RPMI7951 (cell line): ENCODE data around the gene STXBP1. TPM values are rescaled to one million over a fixed set of nuclear protein-coding genes. Genes with fewer than 3 reads are reported as not detected.

ENCODE experiments used
- DNase-seq: peaks from one replicate; pipeline ENCODE4 v3.0.0-alpha.2; 2012; ENCODE audit warnings: low read depth
- total RNA-seq: library from RNA; depleted of rRNA; stranded (reverse); fragments of >200 nt; shearing (Covaris generic); gene quantifications from 2 replicates; pipeline ENCODE4 v1.2.3, GENCODE V29; 2014

STXBP1 gene
- total RNA-seq, 1 experiment from 2014 or later: 12.4 TPM

DNA sequence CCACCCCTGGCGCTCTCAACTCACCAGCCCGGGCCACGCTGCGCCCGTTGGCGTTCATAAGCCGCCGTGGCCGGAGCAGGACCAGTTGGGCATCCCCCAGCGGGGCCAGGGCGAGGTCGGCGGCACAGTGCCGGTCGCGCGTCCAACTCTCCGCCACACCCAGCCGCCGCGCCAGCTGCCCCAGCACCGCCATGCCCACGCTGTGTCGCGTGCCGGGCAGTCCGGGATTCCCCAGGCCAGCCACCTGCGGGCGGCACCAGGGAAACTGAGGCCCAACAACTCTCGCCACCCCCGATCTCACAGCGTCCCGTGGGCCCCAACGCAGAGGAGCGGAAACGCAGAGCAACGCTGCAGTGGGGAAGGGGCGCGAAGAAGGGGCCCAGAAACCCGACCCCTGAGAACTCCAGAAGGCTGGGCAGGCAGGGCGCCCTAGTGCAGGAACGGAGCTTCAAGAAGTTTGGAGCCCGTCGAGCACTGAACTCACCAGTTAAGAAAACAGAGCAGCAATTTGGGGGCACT lies 102.9 kb downstream of the STXBP1 start:
- DNase-seq: no peak

DNA sequence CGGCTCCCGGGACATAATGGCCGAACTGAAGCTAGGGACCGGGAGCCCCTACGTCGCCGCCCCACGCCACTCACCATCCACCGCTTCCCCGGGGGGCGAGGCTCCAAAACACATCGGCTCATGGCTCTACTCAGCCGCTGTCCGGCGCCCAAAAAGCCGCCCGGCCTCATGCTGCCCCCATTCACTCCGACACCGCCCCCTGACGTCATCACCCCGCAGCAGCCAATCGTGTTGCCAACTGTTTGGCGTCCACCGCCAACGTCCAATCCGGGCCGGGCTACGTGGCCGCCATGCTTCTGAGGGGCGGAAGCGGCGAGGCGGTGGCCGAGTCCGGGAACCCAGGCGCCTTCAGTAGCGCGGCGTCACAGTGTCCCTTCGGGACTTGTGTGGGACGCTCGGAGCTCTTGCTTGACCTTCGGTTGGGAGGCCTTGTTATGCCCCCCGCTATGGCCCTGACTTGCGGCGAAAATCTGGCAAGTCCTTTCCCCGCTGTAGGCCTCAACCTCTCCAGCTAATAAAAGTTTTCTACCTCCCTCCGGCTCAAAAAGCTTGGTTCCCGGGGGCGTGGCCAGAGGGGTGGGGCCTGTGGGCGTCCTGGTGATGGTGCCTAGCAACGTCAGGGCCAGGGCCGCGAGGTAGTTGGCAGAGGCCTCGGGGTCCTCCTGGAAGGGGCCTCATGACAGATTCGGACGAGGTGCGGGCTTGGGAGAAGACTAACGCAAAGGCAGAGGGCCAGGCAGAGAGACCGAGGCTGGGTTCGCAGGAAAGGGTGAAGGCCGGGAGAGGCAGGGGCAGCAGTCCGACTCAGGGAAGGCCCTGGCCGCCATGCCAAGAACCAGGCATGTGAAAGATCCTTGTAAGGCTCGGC lies 103.6 kb downstream of the STXBP1 start, which contains the start of the genes PTRH1 and TTC16:
Gene PTRH1 (minus strand): TSS at position 194 of the 868 bp plus-strand sequence. CDS start 24 bp downstream, at position 170.
Gene TTC16 (plus strand): TSS at position 610 of the 868 bp plus-strand sequence. CDS start 67 bp downstream, at position 677.
- peak; percentile 92 for DNase-seq

DNA sequence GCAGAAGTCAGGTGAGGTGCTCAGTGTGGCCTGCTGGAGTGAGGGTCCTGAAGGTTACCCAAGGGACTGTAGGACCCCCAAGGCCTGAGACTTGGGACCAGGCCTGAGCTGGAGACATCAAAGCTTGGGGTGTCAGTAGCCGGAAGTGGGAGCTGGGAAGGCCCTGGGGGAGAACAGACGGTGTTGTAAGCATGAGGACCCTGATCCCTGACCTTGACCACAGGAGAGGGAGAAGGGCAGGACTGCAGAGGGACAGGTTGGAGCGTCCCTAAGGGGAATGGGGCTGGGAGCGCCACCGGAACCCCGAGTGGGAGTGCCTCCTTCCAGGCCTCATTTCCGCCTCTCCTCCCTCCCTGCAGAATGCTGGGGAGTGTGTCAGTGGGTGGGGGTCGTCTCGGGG lies 104.3 kb downstream of the STXBP1 start:
- no peak for DNase-seq

DNA sequence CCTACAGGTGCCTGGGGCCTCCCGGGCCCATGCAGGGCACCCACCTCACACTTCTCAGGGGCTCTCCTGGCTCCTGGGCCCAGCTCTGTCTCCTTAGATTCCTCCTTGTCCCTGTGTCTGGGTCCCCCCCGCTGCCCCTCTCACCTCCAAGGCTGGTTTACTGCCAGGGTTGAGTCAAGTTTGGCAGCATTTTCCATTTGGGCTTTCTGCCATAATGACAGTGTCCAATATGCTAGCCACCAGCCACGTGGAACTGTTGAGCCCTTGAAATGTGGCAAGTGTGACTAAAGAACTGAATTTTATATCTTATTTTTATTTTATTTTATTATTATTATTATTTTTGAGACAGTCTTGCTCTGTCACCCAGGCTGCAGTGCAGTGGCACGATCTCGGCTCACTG lies 105.7 kb downstream of the STXBP1 start:
- DNase-seq: no peak

DNA sequence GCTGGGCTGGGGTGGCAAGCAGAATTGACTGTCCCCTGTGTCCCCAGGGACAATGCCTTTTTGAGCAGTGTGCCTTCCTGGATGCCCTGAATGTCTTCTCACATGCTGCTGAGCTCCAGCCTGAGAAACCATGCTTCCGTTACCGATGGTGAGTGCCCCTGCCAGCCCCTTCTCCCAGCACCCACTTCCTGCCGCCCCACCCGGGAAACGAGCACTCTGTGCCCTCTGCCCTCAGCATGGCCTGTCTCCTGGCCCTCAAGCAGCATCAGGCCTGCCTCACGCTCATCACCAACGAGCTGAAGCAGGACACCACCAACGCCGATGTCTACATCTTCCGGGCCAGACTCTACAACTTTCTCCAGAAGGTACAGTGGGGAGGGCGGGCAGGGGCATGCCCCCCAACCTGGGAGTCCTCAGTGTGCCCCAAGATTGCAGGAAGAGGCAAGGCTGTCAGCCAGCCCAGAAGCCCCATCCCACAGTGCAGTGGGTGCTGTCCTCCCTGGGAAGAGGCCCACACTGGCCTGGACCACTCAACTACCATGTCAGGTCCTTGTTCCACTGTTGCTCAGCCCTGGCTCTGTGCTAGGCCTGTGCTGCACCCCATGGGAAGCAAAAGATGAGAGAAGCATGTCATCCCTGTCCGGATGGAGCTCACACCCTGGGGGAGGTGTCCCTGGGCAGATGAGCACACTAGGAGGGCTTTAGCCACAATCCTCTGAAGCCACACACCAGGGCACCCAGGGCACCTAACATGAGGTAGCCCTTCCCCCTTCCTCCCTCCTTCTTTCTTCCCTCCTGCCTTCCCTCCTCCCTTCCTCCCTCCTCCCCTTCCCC lies 108.2 kb downstream of the STXBP1 start:
- no peak for DNase-seq

DNA sequence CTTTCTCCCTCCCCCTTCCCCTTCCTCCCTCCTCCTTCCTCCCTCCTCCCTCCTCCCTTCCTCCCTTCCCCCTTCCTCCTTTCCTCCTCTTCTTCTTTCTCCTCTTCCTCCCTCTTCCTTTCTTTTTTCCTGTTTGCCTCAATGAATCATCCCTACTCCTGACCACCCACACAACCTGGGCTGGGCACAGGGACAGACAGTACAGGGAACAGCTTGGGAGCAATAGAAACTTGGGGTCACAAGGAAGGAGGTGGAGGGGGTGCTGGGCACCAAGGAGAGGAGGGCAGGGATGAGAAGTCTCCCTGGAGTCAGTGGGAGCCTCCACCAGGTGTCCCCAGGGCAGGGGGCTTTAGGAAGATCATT lies 108.8 kb downstream of the STXBP1 start:
- no peak for DNase-seq

DNA sequence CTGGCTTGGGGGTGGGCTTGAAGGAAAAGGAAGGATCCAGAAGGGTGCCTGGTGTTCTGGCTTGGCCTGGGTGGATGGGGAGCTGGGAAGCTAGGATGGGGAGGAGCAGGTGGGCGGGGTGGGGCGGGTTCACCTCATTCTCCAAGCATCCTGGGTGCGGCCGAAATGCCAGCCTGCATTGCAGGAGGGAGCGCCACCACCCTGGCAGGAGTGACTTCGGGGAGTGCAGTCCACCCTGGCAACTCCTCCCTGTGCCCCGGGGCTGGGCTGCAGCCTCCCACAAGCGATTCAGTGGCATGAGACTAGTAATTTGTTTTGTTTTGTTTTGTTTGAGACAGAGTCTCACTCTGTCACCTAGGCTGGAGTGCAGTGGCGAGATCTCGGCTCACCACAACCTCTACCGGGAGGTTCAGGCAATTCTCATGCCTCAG lies 109.3 kb downstream of the STXBP1 start:
- no peak for DNase-seq

DNA sequence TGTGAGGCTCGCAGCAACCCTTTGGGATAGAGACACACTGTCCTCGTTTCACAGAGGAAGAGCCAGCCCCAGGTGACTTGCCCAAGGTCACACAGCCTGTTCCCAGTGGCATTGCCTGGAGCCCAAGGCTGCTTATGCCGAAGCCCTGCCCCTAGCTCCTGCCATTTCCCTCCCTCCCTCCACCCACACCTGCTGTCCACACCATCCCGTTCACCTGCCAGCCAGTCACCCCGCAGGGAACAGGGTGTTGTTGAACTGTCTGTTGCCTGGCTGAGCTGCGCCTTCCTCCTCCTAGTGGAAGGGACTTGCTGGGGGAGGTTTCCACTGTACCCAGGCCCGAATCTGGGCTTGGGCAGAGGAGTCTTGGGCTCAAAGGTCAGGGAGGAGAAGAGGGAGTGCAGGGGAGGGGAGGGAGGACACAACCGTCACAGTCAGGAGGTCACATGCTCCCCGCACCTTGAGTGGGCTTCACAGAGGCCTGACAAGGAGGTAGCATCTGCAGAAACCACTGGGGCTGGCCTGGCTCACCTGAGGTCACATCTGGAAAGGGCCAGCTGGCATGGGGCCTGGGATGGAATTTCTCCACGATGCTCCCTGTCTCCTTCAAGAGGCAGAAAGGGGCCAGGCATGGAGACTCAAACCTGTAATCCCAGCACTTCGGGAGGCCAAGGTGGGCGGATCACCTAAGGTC lies 110.1 kb downstream of the STXBP1 start:
- no peak for DNase-seq

DNA sequence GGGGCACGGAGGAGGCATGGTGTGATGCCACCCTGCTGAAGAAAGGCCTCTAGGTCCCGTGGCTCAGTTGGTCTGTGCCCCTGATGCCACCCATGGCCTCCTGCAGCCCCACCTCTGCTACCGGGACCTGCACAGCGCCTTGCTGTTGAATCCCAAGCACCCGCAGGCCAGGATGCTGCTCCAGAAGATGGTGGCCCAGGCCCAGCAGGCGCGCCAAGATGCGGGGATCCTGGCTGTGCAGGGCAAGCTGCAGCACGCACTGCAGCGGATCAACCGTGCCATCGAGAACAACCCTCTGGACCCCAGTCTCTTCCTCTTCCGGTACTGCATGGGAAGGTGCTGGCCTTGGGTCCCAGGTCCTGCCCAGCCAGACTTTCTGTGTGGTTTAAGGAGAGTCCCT lies 110.9 kb downstream of the STXBP1 start:
- no peak for DNase-seq

DNA sequence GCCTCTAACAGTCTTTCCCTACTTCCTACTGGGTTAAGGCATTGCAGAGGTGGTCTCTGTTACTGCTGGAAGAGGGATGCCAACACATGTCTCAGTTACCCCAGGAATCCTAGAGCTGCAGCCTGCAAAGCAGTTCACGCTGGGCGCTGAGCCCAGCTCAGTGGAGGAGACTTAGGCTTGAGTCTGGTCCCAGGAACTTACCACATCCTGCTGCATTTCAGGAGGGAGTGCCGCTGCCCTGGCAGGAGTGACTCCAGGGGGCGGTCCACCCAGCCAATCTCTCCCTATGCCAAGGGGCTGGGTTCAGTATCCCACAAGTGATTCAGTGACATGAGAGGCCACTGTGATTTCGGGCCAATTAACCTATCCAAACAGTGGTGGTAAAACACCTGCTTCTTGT lies 111.4 kb downstream of the STXBP1 start:
- DNase-seq: peak; percentile 70

DNA sequence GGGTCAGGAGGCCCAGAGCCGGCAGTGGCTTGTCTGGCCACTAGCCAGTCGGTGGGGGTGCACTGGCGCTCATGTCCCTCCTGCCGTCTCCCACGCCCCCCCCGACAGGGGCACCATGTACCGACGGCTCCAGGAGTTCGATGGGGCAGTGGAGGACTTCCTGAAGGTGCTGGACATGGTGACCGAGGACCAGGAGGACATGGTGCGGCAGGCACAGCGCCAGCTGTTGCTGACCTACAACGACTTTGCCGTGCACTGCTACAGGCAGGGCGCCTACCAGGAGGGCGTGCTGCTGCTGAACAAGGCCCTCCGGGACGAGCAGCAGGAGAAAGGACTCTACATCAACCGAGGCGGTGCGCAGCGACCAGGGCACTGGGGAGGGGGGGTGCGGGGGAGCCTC lies 111.9 kb downstream of the STXBP1 start:
- no peak for DNase-seq

DNA sequence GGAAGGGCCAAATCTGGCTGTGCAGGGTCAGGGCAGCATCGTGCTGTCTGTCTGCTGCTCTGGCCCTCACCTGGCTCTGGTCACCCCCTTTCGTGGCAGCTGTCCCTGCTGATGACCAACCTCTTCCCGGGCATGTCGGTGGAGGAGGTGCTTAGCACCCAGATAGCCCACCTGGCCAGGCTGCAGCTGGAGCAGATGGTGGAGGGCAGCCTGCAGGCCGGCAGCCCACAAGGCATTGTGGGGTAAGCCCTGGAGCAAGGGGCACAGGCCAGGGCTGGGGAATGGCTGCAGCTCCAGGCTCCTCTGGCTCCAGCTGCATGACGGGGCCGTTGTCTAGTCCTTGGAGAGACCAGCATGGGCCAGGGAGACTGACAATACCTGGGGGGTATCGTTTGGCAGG lies 114.8 kb downstream of the STXBP1 start:
- DNase-seq: no peak

DNA sequence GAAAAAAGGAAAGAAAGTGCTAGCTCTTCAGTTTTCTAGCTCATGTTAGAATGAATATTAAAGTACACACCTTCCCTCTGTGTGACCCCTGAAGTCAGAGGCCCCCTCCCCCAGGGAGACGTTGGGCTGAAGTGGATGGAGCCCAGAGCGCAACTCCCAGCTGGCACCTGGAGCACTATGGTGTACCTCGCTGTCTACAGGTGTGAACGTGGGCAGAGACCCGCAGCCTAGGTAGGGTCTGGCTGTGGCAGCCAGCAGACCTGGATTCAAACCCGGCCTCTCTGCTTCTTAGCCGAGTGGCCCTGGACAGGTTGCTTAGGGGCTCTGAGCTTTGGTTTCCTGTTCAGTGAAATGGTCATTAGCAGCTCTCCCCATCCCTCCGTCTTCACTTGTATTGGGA lies 116.7 kb downstream of the STXBP1 start:
- DNase-seq: no peak

DNA sequence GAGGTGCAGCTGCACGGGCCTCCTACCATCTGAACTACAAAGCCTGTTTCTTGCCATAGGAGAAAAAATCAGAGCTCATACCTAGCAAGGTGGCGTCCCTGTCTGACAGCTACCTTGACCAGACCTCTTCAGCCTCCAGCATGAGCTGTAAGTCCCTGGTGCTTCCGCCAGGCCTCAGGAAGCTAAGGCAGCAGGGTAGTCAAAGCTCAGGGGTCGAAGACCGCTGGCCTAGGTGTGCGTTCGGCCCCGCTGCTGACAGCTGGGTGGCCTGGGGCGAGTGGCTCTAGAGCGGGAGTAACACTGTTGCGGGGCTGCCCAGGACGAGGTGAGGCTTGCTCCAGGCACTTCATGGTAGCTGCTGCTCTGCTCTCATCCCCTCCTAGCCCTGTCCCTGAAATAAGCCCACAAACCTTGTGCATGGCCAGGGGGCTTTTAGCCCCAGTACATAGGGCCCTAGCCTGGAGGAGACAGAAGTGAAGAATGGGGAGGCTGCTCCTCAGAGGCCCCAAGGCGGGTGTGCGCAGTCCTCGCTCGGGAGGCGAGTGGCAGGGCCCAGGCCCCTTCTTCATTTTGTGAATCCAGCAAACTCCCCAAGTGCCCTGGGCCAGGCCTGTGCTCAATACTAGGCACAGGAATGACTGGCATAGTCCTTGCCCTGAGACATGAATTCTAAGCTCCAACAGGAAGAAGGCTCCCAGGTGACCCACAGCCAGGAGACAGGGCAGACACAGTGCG lies 117.6 kb downstream of the STXBP1 start:
- DNase-seq: no peak

DNA sequence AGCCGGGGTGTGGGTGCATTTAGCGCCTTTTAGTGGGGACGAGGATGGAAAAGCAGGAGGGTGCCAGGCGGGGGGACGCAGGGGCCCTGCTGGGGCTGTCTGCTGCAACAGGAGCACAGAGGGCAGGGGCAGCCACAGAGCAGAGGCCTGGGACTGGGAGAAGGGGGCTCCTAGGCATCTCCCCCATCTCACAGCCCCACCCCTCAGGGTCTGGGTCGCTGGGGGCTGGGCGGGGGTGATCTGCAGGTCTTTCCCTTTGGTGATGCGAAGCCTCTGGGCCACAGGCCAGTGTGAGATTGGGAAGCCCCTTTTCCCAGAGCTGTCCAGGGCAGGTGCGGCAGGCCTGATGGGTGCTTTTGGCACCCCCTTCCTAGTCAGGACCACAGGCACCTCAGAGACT lies 118.2 kb downstream of the STXBP1 start:
- DNase-seq: no peak

DNA sequence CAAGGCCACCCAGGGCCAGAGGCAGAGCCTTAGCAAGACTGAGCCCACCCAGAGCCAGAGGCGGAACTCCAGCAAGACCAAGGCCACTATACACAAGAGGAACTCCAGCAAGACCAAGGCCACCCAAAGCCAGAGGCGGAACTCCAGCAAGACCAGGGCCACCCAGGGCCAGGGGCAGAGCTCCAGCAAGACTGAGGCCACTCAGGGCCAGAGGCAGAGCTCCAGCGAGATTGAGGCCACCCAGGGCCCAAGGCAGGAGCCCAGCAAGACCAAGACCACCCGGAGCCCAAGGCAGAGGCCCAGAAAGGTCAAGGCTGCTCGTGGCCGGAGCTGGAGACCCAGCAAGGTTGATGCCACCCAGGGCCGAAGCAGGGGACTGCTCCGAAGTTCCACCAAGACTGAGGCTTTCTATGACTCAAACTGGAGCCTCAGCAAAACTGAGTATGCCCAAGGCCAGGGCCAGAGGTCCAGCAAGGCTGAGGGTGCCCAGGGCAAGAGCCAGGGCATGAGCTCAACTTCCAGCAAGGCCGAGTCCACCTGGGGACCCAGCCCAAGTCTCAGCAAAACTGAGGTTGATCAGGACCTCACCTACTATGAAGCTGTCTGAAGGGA lies 118.8 kb downstream of the STXBP1 start:
- DNase-seq: no peak

DNA sequence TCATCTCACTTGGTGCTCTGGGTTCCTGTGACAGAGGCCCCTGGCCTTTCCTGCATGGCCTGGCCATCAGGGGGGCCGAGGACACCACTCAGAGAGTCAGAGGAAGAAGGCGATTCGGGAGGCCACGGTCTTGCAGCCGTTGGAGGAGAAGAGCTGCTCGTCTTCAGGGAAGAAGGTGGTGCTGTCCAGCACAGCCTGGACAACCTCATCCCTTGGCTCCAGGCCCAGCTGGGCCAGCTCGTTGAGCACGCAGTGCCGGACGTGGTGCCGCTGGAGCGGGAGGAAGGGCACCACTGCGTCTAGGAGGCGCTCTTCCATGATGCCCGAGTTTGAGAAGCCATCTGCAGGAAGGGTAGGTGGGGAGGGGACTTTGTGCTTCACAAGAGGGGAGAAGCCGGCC lies 119.9 kb downstream of the STXBP1 start:
- no peak for DNase-seq

DNA sequence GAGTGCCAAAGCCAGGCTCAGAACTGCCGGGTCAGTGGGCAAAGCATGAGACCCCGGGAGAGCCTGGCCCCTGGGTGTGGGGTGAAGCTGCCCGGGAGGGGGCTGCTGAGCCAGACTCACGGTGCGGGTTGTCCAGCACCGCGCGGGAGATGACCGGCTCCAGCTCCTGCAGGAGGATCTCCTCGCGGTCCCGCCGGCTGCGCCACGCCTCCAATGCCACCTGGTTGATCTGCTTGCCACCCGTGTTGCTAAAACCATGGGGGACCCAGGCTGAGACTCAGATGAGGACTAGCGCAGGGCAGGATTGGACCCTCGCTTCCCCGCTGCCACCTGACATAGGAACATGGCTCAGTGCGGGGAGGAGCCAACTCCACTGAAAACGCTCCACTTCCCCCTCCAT lies 120.4 kb downstream of the STXBP1 start:
- no peak for DNase-seq

DNA sequence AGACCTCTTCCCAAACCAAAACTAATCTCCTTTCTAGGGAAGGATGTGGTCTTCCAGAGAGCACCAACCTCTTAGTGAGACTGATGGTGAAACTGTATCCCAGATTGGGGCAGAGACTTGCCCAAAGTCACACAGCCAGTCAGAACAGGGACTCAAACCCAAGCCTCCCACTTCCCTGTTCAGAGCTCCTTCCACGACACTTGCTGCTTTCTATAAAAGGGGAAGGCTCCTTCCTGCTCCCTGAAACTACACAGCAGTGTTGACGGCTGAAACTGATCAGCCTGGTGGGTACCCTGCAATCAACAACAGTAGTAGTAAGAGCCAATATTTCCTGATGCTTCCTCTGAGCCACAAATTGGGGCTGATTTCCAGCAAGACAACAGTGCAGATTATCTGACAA lies 121.5 kb downstream of the STXBP1 start:
- DNase-seq: no peak

DNA sequence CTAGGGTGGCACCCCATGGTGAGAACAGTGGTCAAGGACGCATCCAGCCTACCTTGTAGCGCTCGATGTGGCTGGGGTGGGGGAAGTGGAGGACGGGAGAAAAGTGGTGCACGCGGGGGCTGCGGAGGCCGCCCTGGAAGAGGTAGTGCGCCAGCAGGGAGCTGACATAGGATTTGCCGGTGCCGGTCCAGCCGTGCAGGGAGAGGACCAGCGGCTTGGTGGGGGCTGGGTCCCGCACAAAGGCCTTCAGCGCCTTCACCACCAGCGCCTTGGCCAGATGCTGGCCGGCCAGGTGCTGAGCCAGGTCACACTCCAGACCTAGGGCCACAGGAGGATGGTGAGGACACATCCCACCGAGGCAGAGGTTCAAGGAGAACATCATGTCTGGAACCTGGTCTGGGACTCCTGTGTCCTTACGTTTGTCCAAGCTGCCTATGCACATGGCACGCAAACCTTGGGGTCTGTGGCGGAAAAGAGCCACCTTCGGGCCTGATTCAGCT lies 122.2 kb downstream of the STXBP1 start:
- no peak for DNase-seq
